BE2C (cell line): ENCODE results near the gene USP40.

Source experiments
- DNase-seq: peaks from one replicate; pipeline ENCODE4 v3.0.0-alpha.2; 2020
- H3K27me3 ChIP-seq: fragments of 250-450 bp; sonication (Bioruptor Pico); 2 replicates; pipeline ENCODE4 v1.5.1; 2020; ENCODE audit warnings: mild to moderate bottlenecking
- H3K36me3 ChIP-seq: fragments of 250-450 bp; sonication (Bioruptor Pico); 2 replicates; pipeline ENCODE4 v1.5.1; 2020; ENCODE audit warnings: mild to moderate bottlenecking
- H3K4me1 ChIP-seq: fragments of 250-450 bp; sonication (Bioruptor Pico); 2 replicates; pipeline ENCODE4 v1.5.1; 2020
- H3K4me3 ChIP-seq: 2 replicates; pipeline ENCODE4 v1.5.1; 2011; ENCODE audit warnings: low read depth, low read length
- H3K9me3 ChIP-seq: fragments of 250-450 bp; sonication (Bioruptor Pico); 2 replicates; pipeline ENCODE4 v1.5.1; 2020
- TF ChIP-seq, protein P1 (sequence below): IDR thresholded peaks from 2 replicates; pipeline ENCODE4 v1.5.1; 2012; ENCODE audit warnings: mild to moderate bottlenecking, low read depth, low read length

The USP40 gene

GRCh38 chr2:233503947-233504637 is 62.5 kb downstream of the USP40 start:
- no peaks in the 10 kb centered on the region for H3K9me3 ChIP-seq
- TF ChIP-seq, protein P1, sequence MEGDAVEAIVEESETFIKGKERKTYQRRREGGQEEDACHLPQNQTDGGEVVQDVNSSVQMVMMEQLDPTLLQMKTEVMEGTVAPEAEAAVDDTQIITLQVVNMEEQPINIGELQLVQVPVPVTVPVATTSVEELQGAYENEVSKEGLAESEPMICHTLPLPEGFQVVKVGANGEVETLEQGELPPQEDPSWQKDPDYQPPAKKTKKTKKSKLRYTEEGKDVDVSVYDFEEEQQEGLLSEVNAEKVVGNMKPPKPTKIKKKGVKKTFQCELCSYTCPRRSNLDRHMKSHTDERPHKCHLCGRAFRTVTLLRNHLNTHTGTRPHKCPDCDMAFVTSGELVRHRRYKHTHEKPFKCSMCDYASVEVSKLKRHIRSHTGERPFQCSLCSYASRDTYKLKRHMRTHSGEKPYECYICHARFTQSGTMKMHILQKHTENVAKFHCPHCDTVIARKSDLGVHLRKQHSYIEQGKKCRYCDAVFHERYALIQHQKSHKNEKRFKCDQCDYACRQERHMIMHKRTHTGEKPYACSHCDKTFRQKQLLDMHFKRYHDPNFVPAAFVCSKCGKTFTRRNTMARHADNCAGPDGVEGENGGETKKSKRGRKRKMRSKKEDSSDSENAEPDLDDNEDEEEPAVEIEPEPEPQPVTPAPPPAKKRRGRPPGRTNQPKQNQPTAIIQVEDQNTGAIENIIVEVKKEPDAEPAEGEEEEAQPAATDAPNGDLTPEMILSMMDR = no peak
- H3K4me3 ChIP-seq = no peak overlapping the region
- H3K27me3 ChIP-seq = no peaks in the 10 kb centered on the region
- H3K4me1 ChIP-seq = no peaks in the 10 kb centered on the region
- DNase-seq = no peak
- no peaks in the 10 kb centered on the region for H3K36me3 ChIP-seq

DNA sequence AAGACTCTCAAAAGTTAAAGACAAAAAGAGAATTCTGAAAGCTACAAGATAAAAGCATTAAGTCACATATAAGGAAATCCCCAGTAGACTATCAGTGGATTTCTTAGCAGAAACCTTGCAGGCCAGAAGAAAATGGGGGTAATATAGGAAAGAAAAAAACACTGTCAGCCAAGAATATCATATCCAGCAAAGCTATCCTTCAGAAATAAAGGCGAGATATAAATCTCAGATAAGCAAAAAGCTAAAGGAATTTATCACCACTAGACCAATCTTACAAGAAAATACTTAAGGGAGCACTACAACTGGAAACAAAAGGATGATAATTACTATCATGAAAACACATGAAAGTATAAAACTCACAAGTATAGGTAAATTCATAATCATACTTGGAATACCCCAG is 63.1 kb downstream of the USP40 start:
- no peaks in the 10 kb centered on the region for H3K36me3 ChIP-seq
- H3K9me3 ChIP-seq = no peaks in the 10 kb centered on the region
- H3K4me3 ChIP-seq = no peak overlapping the region
- H3K4me1 ChIP-seq = no peaks in the 10 kb centered on the region
- no peak for DNase-seq
- no peaks in the 10 kb centered on the region for H3K27me3 ChIP-seq
- TF ChIP-seq, protein P1 = no peak

- H3K4me1 ChIP-seq = no peaks in the 10 kb centered on the region
- TF ChIP-seq, protein P1 = no peak
- DNase-seq = no peak
- no peaks in the 10 kb centered on the region for H3K9me3 ChIP-seq
- H3K27me3 ChIP-seq = no peaks in the 10 kb centered on the region
- no peaks in the 10 kb centered on the region for H3K36me3 ChIP-seq
- H3K4me3 ChIP-seq = no peak overlapping the region
Observed at GRCh38 chr2:233501198-233502076, 65.1 kb downstream of the USP40 start.

DNA sequence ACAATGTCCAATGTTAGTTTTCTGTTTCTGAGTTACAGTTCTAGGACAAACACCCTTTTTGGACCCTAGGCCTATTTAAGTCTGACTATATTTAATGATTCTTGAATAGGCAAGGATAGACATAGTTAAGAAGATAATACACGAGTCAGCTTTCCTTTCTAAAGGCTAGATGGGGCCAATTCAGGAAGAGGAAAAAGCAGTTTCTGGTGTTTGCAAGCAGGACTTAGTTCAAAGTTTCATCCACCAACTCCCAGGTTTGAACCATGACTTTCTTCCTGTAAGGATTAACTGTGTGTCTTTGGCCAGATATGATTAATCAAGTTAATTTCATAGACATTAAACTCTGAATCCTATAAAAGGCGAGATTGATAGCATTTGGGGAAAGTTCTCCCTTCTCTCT is 66.7 kb downstream of the USP40 start:
- no peak overlapping the region for H3K4me3 ChIP-seq
- H3K4me1 ChIP-seq = no peaks in the 10 kb centered on the region
- no peak for DNase-seq
- TF ChIP-seq, protein P1 = no peak
- no peaks in the 10 kb centered on the region for H3K36me3 ChIP-seq
- H3K9me3 ChIP-seq = no peaks in the 10 kb centered on the region
- H3K27me3 ChIP-seq = no peaks in the 10 kb centered on the region

GRCh38 chr2:233498126-233498525 is 68.5 kb downstream of the USP40 start:
- H3K9me3 ChIP-seq = no peaks in the 10 kb centered on the region
- TF ChIP-seq, protein P1 = no peak
- H3K36me3 ChIP-seq = no peaks in the 10 kb centered on the region
- H3K4me1 ChIP-seq = no peaks in the 10 kb centered on the region
- H3K4me3 ChIP-seq = no peak overlapping the region
- no peak for DNase-seq
- H3K27me3 ChIP-seq = no peaks in the 10 kb centered on the region

DNA sequence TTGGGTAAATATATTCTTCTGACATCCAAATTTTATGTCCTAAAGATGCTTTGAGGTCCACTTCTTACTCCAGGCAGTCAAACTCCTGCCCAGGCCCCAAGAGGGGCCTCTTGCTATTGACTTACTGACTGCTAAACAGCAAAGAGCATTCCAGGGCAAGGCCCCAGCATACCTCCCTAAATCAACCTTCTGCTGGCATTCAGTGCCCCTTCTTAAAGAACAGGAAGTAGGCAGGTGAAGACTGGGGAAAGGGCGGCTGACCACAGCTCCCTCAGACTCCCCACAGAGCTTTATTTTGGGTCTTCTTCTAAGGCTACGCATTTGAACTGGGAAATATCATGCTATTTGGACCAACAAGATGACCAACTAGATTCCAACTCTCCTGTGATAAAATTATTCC is 68.9 kb downstream of the USP40 start:
- Histone ChIP-seq H3K4me1 (no peaks in the 10 kb centered on the region), H3K9me3 (no peaks in the 10 kb centered on the region), H3K4me3 (no peak overlapping the region), H3K27me3 (no peaks in the 10 kb centered on the region), H3K36me3 (no peaks in the 10 kb centered on the region)
- no peak for DNase-seq
- TF ChIP-seq, protein P1 = no peak
